GM12865 (cell line): ENCODE data around the gene GSTM3.

ENCODE experiments used
- DNase-seq: peaks from one replicate; pipeline ENCODE4 v3.0.0; 2010; ENCODE audit warnings: low read depth
- H3K4me3 ChIP-seq: 2 replicates; pipeline ENCODE4 v1.5.1; 2011; ENCODE audit warnings: mild to moderate bottlenecking, low read depth, low read length, control low read depth
- TF ChIP-seq, protein P1 (sequence below): IDR thresholded peaks from 2 replicates; pipeline ENCODE4 v1.5.1; 2011; ENCODE audit warnings: low read length, control low read depth, low read depth, inconsistent platforms; ENCODE audit not compliant: insufficient read depth; ENCODE audit errors: missing control alignments

The GSTM3 gene

GRCh38 chr1:109722908-109723691 lies 17.7 kb downstream of the GSTM3 start:
- TF ChIP-seq, protein P1, sequence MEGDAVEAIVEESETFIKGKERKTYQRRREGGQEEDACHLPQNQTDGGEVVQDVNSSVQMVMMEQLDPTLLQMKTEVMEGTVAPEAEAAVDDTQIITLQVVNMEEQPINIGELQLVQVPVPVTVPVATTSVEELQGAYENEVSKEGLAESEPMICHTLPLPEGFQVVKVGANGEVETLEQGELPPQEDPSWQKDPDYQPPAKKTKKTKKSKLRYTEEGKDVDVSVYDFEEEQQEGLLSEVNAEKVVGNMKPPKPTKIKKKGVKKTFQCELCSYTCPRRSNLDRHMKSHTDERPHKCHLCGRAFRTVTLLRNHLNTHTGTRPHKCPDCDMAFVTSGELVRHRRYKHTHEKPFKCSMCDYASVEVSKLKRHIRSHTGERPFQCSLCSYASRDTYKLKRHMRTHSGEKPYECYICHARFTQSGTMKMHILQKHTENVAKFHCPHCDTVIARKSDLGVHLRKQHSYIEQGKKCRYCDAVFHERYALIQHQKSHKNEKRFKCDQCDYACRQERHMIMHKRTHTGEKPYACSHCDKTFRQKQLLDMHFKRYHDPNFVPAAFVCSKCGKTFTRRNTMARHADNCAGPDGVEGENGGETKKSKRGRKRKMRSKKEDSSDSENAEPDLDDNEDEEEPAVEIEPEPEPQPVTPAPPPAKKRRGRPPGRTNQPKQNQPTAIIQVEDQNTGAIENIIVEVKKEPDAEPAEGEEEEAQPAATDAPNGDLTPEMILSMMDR: no peak
- no peak overlapping the region for H3K4me3 ChIP-seq
- no peak for DNase-seq

DNA sequence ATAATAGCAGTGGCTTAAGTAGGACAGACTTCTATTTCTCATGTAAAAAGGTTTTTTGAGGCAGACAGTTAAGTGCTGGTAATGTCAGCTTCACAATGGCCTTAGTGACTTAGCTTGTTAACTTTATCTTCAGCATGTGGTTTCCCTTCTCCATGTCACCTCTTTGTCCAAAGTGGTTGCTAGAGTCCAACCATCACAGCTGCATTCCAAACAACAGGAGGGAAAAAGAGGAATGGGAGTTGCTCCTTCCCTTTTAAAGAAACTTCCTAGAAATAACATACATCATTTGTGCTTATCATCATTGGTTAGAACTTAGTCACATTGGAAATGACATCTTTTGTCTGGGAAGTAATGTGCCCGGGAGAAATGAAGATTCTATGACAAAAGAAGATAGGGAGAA lies 18.9 kb downstream of the GSTM3 start:
- DNase-seq: no peak
- TF ChIP-seq, protein P1: no peak
- H3K4me3 ChIP-seq: no peak overlapping the region

GRCh38 chr1:109721042-109721441 lies 19.8 kb downstream of the GSTM3 start:
- no peak overlapping the region for H3K4me3 ChIP-seq
- TF ChIP-seq, protein P1: no peak

DNA sequence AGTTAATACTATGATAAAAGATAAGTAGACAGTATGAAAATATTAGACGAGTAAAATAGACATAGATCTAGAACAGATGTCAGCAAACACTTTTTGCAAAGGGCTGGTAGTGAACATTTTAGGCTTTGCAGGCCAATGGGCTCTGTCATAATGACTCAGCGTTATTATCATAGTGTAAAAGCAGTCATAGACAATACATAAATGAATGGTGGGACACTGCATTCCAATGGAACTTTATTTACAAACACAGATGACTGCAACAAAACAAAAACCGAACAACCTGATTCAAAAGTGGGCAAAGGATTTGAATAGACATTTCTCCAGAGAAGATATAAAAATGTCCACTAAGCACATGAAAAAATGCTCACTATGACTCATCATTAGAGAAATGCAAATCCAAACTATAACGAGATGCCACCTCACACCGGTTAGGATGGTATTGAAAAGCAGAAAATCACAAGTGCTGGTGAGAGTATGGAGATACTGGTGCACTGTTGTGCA lies 21.5 kb downstream of the GSTM3 start:
- DNase-seq: peak; percentile 56
- TF ChIP-seq, protein P1: no peak
- H3K4me3 ChIP-seq: no peak overlapping the region

More at GRCh38 chr1:109721042-109721441, 19.8 kb downstream of the GSTM3 start:
- DNase-seq: no peak

DNA sequence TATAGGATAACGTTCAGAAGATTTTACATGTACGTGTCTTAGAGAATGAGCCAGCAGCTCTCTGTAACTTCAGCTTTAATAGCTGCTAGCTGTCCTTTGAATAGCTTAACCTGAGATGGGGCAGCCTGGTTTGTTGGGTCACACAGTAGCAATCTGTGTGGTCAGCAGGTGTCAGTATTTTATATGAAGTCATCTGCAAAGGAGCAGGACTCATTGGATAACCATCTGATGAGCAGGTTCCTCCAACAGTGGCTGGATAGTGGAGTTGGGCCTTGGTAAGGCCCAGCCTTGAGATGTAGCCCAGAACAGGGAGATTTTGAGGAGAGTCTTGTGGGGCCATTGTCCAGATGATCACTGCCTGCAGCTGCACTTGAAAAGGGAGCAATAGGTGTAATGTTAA lies 22.3 kb downstream of the GSTM3 start:
- TF ChIP-seq, protein P1: no peak
- H3K4me3 ChIP-seq: no peak overlapping the region
- peak; percentile 14 for DNase-seq

DNA sequence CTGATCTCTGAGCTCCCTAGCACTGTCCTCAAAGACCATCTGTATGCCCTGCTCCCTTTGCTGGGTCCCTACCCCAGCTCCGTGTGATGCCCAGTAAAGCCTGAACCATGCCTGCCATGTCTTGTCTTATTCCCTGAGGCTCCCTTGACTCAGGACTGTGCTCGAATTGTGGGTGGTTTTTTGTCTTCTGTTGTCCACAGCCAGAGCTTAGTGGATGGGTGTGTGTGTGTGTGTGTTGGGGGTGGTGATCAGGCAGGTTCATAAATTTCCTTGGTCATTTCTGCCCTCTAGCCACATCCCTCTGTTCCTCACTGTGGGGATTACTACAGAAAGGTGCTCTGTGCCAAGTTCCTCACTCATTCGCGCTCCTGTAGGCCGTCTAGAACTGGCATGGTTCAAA lies 23.1 kb downstream of the GSTM3 start:
- TF ChIP-seq, protein P1: no peak
- no peak for DNase-seq
- H3K4me3 ChIP-seq: no peak overlapping the region
